ENCODE results near the gene ATP2C1. TPM values are rescaled to one million over a fixed set of nuclear protein-coding genes. Genes with fewer than 3 reads are reported as not detected.
A peak's percentile ranks its signal among the peaks of the same experiment; 100 is the strongest.

Gene ATP2C1
- total and polyA plus RNA-seq, 9 of the 15 experiments (the other 6 are each of a cell fraction or from before 2014, with no cell fraction given): 10.0 to 53.5 (median 27.9) TPM

- POLR2A ChIA-PET: interaction anchor here (0.8 to 3.2 kb wide), 8 partner anchors 10 to 43 kb away, joined by 3 to 15 read pairs (median 4); partner anchors contain the start of gene ATP2C1
- peak; percentile 95 for FAIRE-seq
- TF ChIP-seq KLF16 (IDR thresholded peaks at IDR 0.05) (peak; percentile 84), SPI1 (IDR thresholded peaks at IDR 0.05; ENCODE audit: borderline replicate concordance, low read depth, low read length) (peak; percentile 73; the same call in 1 of the 2 replicates), CREB1 (IDR thresholded peaks at IDR 0.05) (peak; percentile 60), CREB1 (CRISPR knock-in tag; IDR thresholded peaks at IDR 0.05) (no peak), ID3 (CRISPR knock-in tag; IDR thresholded peaks at IDR 0.05) (no peak), ID3 (tag; IDR thresholded peaks at IDR 0.05) (0 out of 2 replicates have a peak, but pooled peaks have one; percentile 53), PRMT5 (CRISPR knock-in tag; IDR thresholded peaks at IDR 0.05) (no peak), RUNX1 (IDR thresholded peaks at IDR 0.05; ENCODE audit: low read depth) (peak; percentile 67; the same call in 1 of the 2 replicates), KDM4B (IDR thresholded peaks at IDR 0.05; ENCODE audit: borderline replicate concordance in 2 of 2, low read depth in 1 of 2) (no peak), HEY1 (CRISPR knock-in tag; IDR thresholded peaks at IDR 0.05; ENCODE audit: borderline replicate concordance) (no peak), ETS2 (tag; IDR thresholded peaks at IDR 0.05; ENCODE audit: borderline replicate concordance, poor library complexity, severe bottlenecking) (no peak), CHD2 (IDR thresholded peaks at IDR 0.05; ENCODE audit: low read depth, low read length) (no peak), MCM5 (IDR thresholded peaks at IDR 0.05; ENCODE audit: low read depth) (no peak), PML (IDR thresholded peaks at IDR 0.05; ENCODE audit: low read length) (peak; percentile 91), NFIC (IDR thresholded peaks at IDR 0.05) (peak; percentile 61)
- TF ChIP-seq, protein P1, sequence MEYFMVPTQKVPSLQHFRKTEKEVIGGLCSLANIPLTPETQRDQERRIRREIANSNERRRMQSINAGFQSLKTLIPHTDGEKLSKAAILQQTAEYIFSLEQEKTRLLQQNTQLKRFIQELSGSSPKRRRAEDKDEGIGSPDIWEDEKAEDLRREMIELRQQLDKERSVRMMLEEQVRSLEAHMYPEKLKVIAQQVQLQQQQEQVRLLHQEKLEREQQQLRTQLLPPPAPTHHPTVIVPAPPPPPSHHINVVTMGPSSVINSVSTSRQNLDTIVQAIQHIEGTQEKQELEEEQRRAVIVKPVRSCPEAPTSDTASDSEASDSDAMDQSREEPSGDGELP (CRISPR knock-in tag; IDR thresholded peaks at IDR 0.05; ENCODE audit: borderline replicate concordance): no peak
These were observed 43.7 kb upstream of the ATP2C1 start for GRCh38 chr3:130850044-130850797.

More at GRCh38 chr3:130850044-130850797, 43.7 kb upstream of the ATP2C1 start:
- whole genome bisulfite sequencing (ENCODE audit: insufficient coverage, low coverage, missing lambda C conversion rate): 0% methylated on average over 8 of the region's 8 CpGs
- in situ Hi-C loops (cut with MboI) (no loop called here), intact Hi-C loops (cut with micrococcal nuclease) (loop anchor here (1.0 to 10.0 kb wide), 5 partner anchors 17 to 1405 kb away; partner anchors contain the start of gene IFT122)
- BruUV-seq (replicated peaks): no TSS peak
- Histone ChIP-seq H3K9me1 (ENCODE audit: control insufficient read depth, insufficient read depth, low read length) (no peaks in the 10 kb centered on the region), H4K20me1 (replicated peaks; ENCODE audit: control insufficient read depth, insufficient read depth, low read length) (no peaks in the 10 kb centered on the region), H3K36me3 (ENCODE audit: control insufficient read depth, insufficient read depth, low read length) (no peaks in the 10 kb centered on the region), H3K27me3 (ENCODE audit: control insufficient read depth in 2 of 2, insufficient read depth in 2 of 2, low read length in 2 of 2) (no peaks in the 10 kb centered on the region), H3K4me1 (replicated peaks in 1 of 2; ENCODE audit: control insufficient read depth in 2 of 2, insufficient read depth in 2 of 2, low read length in 2 of 2) (peaks cover 9 to 26% of the 10 kb centered on the region in 2 experiments), H3K27ac (ENCODE audit: extremely low read depth, low read depth, low read length) (peak overlapping the region; percentile 94), H3K9me3 (replicated peaks; ENCODE audit: control insufficient read depth, insufficient read depth, low read depth, low read length) (no peaks in the 10 kb centered on the region), H2AFZ (ENCODE audit: low read depth, low read length) (peak overlapping the region; percentile 69), H3K4me3 (peak overlapping the region; percentile 33), H3K9ac (ENCODE audit: insufficient read depth in 1 of 2, low read depth in 2 of 2, low read length in 2 of 2) (peak overlapping the region; percentile 49 to 89; a peak in 3 of 4 replicates), H3K4me2 (ENCODE audit: insufficient read depth, low read length) (peak overlapping the region; percentile 76), H3K79me2 (ENCODE audit: control insufficient read depth, insufficient read depth, low read length) (peaks cover 45% of the 10 kb centered on the region)
- DNase-seq (ENCODE audit: extremely low read depth in 1 of 4, low spot score in 3 of 4) (peak; percentile 39 to 92 (median 54)), ATAC-seq (peak; percentile 85)
- CTCF ChIA-PET (ENCODE audit: low intra/inter-chr PET ratio): no interaction called here
